Large intestine (tissue), 3 donors: ENCODE measurements around the gene BAIAP2L1. TPM values are rescaled to one million over a fixed set of nuclear protein-coding genes. Genes with fewer than 3 reads are reported as not detected.
A peak's percentile ranks its signal among the peaks of the same experiment; 100 is the strongest.

ENCODE experiments used
- DNase-seq, 2 donors: peaks; one replicate each; pipeline versions ENCODE4 v3.0.0 to v3.0.0-alpha.2; 2013
- H3K27ac ChIP-seq: one replicate; pipeline ENCODE4 v1.5.1; 2013; ENCODE audit warnings: low read length
- H3K27me3 ChIP-seq: 2 replicates; pipeline ENCODE4 v1.6.1; 2013; ENCODE audit warnings: low read length; ENCODE audit not compliant: control insufficient read depth, insufficient read depth
- H3K36me3 ChIP-seq: 2 replicates; pipeline ENCODE4 v1.6.1; 2013; ENCODE audit warnings: low read length; ENCODE audit not compliant: control insufficient read depth, insufficient read depth
- H3K4me1 ChIP-seq: one replicate; pipeline ENCODE4 v1.6.1; 2013; ENCODE audit warnings: low read length; ENCODE audit not compliant: control insufficient read depth, insufficient read depth
- H3K4me3 ChIP-seq: one replicate; pipeline ENCODE4 v1.5.1; 2013; ENCODE audit warnings: low read length
- H3K9me3 ChIP-seq: one replicate; pipeline ENCODE4 v1.6.1; 2013; ENCODE audit warnings: mild to moderate bottlenecking, low read depth, low read length, moderate library complexity; ENCODE audit not compliant: control insufficient read depth
- WGBS: methylation state at CpG from one replicate; pipeline ENCODE4 v1.1.5; 2013; ENCODE audit warnings: low lambda C conversion rate; ENCODE audit not compliant: insufficient coverage; 5-methylcytosine and 5-hydroxymethylcytosine counted together
- polyA plus RNA-seq: library from polyadenylated mRNA; unstranded; fragments of 120-200 nt; gene quantifications from one replicate; pipeline ENCODE4 v1.2.1, GENCODE V29; 2013

BAIAP2L1 gene
- polyA plus RNA-seq, 1 donor: 30.3 TPM

DNA sequence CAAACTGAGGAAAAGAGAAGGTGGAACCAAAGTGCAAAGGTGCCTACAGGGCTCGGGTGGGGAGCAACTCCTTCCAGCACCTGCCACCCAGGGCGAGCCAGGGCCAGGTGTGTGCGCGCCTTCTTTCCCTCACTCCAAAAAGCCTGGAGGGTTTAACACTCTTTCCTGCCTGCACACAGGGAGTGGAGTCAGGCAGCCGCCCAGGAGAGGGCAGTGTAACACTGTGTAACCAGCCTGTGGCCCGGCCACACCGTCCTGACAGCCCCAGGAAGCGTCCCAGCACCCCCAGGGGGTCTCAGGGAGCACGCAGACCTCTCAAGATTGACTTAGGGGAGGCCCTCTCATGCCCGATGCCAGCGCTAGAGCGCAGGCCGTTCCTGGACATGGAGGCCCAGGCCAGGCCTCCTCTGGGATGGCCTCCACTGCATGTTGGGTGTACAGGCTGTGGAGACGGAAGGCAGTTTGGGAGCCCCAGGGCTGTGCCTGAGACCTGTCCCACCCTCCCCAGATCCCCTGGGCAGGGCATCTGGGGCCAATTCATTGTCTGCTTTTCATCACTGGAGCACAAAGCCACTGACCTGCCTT, 106.0 kb downstream of the BAIAP2L1 start:
- H3K36me3 ChIP-seq: peaks cover 54% of the 10 kb centered on the region
- H3K9me3 ChIP-seq: no peaks in the 10 kb centered on the region
- H3K4me3 ChIP-seq: no peak overlapping the region
- H3K27me3 ChIP-seq: no peaks in the 10 kb centered on the region
- WGBS: no CpG with 5 or more reads among the region's 14 CpGs
- no peaks in the 10 kb centered on the region for H3K4me1 ChIP-seq
- no peak overlapping the region for H3K27ac ChIP-seq
- DNase-seq: peak in 1 of 2 donors; percentile 59

DNA sequence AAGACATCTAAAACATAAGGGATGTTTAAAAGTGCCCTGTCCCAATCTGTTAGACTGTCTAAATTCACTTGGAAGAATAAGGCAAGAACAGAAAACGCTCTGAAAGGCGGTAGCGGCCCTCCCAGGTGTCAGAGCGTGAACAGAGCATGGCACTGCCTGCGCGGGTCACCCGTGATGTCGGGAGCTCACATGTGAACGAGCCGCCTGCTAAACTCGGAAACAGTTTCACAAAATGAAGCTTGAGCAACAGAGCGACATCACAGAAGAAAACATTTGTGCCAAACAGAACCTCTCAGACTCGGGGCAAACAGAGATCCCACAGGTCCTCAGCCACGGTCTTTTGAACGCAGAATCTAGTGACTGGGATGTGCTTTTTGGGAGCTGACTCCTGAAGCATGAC, 106.6 kb downstream of the BAIAP2L1 start:
- WGBS: 72% methylated on average over 2 of the region's 15 CpGs
- H3K4me3 ChIP-seq: no peak overlapping the region
- H3K9me3 ChIP-seq: no peaks in the 10 kb centered on the region
- no peaks in the 10 kb centered on the region for H3K27me3 ChIP-seq
- no peak overlapping the region for H3K27ac ChIP-seq
- no peaks in the 10 kb centered on the region for H3K4me1 ChIP-seq
- peaks cover 60% of the 10 kb centered on the region for H3K36me3 ChIP-seq
- no peak for DNase-seq

DNA sequence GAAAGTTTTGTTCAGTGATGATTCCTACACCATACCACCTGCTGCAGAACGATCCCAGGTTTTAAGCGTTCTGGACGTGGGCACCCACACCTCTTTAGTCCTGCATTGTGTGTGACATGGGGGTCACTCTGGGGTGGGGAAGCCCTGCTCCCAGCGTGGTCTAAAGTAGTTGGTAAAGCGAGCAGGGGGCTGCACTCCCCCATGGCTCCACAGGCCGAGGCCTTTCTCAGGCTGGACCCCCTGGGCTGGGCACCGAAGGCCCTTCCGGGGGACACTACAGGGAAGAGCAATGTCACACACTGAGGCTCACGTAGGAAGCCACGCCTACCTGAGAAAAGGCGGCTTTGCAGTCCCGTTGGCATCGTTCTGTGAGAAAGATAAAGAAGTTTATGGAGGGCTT, 107.1 kb downstream of the BAIAP2L1 start:
- no peak for DNase-seq
- H3K4me3 ChIP-seq: no peak overlapping the region
- peaks cover 64% of the 10 kb centered on the region for H3K36me3 ChIP-seq
- H3K4me1 ChIP-seq: no peaks in the 10 kb centered on the region
- no peaks in the 10 kb centered on the region for H3K9me3 ChIP-seq
- WGBS: 88% methylated on average over 3 of the region's 13 CpGs
- H3K27ac ChIP-seq: no peak overlapping the region
- no peaks in the 10 kb centered on the region for H3K27me3 ChIP-seq

DNA sequence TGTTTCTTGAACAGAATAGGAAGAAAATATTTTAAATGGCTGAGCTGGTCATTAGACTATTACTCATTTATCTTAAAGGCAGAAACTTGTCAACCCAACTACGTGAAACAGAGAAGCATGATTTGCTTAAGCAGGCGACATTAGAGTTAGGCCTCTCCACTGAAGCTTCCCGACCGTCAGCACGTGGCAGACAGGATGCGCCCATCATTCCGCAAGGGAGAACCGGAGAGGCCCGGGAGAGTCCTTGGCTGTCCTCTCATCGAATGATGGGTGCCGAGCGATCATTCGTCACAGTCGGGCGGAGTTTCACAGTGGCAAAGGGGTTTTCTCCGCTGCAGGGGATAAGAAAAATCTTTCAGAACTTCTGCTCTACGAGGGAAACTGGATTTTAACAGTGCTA, 107.6 kb downstream of the BAIAP2L1 start:
- WGBS: no CpG with 5 or more reads among the region's 17 CpGs
- Histone ChIP-seq H3K4me3 (no peak overlapping the region), H3K4me1 (no peaks in the 10 kb centered on the region), H3K9me3 (no peaks in the 10 kb centered on the region), H3K27ac (no peak overlapping the region), H3K27me3 (no peaks in the 10 kb centered on the region), H3K36me3 (peaks cover 69% of the 10 kb centered on the region)
- DNase-seq: no peak

DNA sequence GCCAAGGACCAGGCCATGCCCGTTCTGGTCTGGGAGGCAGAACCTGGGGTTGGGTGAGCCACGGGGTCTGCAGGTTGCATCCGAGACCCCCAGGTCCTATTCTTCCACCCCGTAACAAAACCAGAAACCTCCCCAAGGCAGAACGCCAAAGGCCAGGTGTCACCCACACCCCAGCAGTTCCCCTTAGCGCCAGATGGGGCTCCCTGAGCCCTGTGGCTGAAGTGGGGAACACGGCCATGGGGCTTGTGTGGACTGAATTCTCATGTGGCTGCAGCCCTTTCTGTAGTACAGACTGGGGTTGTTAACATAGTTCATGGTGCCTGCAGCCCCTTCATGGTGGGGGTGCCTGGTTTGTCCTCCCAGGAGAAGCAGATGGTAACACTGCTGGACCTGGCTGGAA, 109.2 kb downstream of the BAIAP2L1 start:
- DNase-seq: no peak
- H3K27me3 ChIP-seq: no peaks in the 10 kb centered on the region
- no CpG with 5 or more reads among the region's 7 CpGs for WGBS
- no peak overlapping the region for H3K27ac ChIP-seq
- H3K9me3 ChIP-seq: no peaks in the 10 kb centered on the region
- peaks cover 79% of the 10 kb centered on the region for H3K36me3 ChIP-seq
- H3K4me1 ChIP-seq: peaks cover 15% of the 10 kb centered on the region
- no peak overlapping the region for H3K4me3 ChIP-seq

DNA sequence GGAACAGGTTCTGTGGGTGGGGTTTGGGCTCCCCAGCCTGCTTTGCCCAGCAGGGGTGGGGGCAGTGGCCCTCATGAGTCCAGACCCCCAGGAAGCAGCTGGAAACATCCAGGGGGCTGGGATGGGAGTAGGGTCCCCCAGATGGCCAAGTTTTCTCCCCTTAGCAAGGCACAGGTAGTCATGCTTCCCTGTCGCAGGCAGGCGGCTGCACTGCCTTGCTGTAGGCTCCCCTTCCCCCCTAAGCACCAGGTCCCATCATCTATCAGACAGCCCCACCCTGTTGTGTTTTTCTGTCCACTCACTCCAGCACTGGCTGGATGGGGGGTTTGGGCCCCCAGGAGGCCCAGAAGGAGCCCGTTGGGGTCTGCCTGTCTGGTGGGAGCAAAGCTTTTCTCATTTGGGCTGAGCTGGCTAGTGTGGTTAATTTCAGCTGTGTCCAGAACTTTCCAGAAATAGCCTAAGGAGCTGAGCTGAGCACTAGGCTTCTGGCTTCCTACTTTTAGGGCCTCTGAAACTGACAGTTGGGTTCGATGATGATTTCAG, 111.5 kb downstream of the BAIAP2L1 start:
- peaks cover 77% of the 10 kb centered on the region for H3K36me3 ChIP-seq
- WGBS: no CpG with 5 or more reads among the region's 4 CpGs
- no peak overlapping the region for H3K4me3 ChIP-seq

DNA sequence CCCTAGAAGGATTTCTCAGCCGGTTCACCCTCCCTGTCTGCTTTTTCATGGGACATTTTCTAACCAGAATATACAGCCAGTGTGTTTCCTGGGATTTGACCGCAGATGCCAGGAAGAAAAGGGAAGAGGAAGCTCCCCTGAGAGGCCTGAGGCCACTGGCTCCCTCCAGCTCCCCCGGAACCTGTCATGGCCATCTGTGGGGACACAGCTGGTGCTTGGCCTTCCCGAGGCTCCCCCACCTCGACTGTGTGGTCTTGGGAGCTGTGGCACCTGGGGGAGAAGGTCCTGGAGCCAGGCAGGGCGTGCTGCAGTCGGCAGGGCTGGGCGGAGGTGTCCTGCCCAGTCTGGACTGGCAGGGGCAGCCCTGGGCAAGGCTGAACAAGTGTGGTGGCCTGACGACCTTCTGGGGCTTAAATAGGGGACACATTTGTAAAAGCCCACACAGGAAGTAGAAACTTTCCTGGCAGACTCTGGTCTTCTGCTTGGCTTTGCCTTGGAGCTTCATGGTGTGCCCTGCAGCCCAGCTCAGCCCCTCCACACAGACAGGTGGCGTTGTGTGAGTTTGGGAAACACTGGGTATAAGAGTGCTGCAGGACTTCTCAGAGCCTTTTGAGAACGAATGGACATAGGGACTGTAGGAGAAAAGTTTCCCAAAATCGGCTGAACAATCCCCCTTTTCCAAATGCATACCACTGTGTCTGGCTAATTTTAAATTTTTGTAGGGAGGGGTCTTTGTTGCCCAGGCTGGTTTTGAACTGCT, 112.6 kb downstream of the BAIAP2L1 start:
- no peak overlapping the region for H3K27ac ChIP-seq
- H3K9me3 ChIP-seq: no peaks in the 10 kb centered on the region
- no peaks in the 10 kb centered on the region for H3K27me3 ChIP-seq
- H3K36me3 ChIP-seq: peaks cover 74% of the 10 kb centered on the region
- no peak for DNase-seq
- peaks cover 48% of the 10 kb centered on the region for H3K4me1 ChIP-seq
- no CpG with 5 or more reads among the region's 12 CpGs for WGBS
- no peak overlapping the region for H3K4me3 ChIP-seq

More for the DNA sequence above, 111.5 kb downstream of the BAIAP2L1 start:
- H3K9me3 ChIP-seq: no peaks in the 10 kb centered on the region
- no peaks in the 10 kb centered on the region for H3K27me3 ChIP-seq
- H3K4me1 ChIP-seq: peaks cover 38% of the 10 kb centered on the region
- no peak overlapping the region for H3K27ac ChIP-seq
- DNase-seq: no peak

DNA sequence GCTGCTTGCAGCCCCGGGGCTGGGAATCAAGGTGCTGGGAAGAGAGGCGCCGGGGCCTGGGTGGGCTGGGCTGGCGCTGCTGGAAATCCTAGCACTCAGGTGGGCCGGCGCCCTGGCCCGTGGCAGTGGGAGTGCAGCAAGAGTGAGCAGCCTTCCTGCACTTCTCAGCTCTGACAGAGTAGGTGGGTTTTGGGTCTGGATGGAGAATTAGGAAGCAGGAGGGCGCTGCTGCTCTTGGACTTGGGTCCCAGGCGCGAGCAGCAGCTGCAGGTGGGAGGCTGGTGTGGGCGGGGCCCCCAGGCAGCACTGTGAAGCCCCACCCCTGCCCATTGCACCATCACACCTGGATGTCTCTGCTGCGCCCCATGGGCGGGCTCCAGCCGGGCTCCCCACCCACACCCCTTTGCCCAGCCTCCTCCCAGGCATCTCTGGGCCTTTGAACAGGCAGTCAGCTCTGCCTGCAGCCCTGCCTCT, 113.4 kb downstream of the BAIAP2L1 start:
- Histone ChIP-seq H3K9me3 (no peaks in the 10 kb centered on the region), H3K4me3 (no peak overlapping the region), H3K27ac (peak overlapping the region; percentile 33), H3K4me1 (peaks cover 55% of the 10 kb centered on the region), H3K27me3 (no peaks in the 10 kb centered on the region), H3K36me3 (peaks cover 72% of the 10 kb centered on the region)
- peak; percentile 86 to 92 for DNase-seq
- no CpG with 5 or more reads among the region's 14 CpGs for WGBS

DNA sequence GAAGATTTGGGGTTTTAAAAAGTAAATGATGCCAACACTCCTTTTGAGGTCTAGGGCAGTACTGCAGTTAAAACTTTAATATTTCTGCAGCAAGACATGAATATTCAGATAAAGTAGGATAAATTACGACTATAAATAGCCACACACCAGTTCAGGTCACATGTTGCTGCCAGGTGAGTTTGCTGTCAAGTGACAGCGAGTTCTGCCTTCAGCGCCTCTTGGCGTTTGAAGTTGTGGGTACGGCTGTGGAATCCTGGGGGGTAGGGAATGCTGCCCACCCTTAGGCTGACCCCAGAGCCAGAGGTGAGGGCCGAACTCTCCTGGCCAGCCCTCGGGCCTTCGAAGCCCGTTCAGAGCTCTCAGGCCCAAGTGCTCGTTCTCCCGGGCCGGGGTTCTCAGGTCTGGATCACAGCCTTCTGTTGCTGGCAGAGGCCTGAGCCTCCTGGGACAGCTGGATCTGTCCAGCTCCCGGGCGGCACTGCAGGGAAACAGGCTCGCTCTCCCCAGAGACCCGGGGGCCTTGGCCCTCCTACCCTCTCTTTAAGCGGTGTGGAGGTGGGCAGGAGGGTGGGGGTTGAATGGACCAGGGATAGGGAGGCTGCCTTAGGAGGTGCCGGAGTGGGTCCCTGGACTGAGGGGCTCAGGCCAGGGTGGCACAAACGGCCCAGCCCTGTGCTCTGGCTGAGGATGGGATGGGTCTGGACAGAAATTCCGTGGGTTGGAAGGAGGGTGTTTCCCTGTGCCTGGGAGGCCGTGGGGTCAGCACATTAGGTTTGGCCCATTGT, 114.0 kb downstream of the BAIAP2L1 start:
- Histone ChIP-seq H3K4me1 (peaks cover 55% of the 10 kb centered on the region), H3K27me3 (no peaks in the 10 kb centered on the region), H3K36me3 (peaks cover 65% of the 10 kb centered on the region), H3K9me3 (no peaks in the 10 kb centered on the region), H3K4me3 (no peak overlapping the region), H3K27ac (peak overlapping the region; percentile 33)
- WGBS: no CpG with 5 or more reads among the region's 21 CpGs
- no peak for DNase-seq

DNA sequence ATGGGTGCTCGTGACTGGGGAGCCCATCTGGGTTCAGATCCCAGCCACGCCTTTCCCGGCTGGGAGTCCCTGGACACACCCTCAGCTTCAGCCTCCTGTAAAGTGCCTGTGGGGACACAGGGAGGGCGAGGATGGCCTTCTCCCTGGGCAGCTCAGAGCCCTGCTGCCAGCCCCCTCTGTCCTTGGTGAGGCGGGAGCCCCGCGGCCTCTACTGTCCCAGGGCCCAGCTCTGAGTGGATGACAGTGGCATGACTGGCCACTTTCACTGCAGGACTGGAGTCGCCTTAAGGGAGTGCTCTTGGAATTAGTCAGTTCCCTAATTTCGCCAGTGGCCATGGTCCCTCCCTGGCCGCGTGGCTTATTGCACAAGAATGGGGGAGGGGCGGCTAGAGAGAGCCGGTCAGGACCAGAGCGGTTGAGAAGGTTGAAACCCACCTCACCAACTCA, 114.8 kb downstream of the BAIAP2L1 start:
- DNase-seq: peak in 1 of 2 donors; percentile 35

More for the DNA sequence above, 114.8 kb downstream of the BAIAP2L1 start:
- WGBS: no CpG with 5 or more reads among the region's 14 CpGs
- H3K36me3 ChIP-seq: peaks cover 58% of the 10 kb centered on the region
- H3K27ac ChIP-seq: peak overlapping the region; percentile 87
- H3K4me1 ChIP-seq: peaks cover 55% of the 10 kb centered on the region
- peak overlapping the region; percentile 94 for H3K4me3 ChIP-seq
- no peaks in the 10 kb centered on the region for H3K9me3 ChIP-seq
- no peaks in the 10 kb centered on the region for H3K27me3 ChIP-seq
